Progenitor cell of endocrine pancreas (in vitro differentiated cells): ENCODE data around the gene DCUN1D2. TPM values are rescaled to one million over a fixed set of nuclear protein-coding genes. Genes with fewer than 3 reads are reported as not detected.

ENCODE experiments used
- DNase-seq: peaks from one replicate; pipeline ENCODE4 v3.0.0; 2021; ENCODE audit warnings: low spot score; ENCODE audit not compliant: unreplicated experiment
- H3K27ac Mint-ChIP-seq: 2 replicates; pipeline ENCODE4 v1.8.0; 2021; ENCODE audit warnings: mild to moderate bottlenecking, moderate library complexity, mixed read lengths
- H3K27me3 Mint-ChIP-seq: 2 replicates; pipeline ENCODE4 v1.8.0; 2021; ENCODE audit warnings: mixed read lengths
- H3K36me3 Mint-ChIP-seq: 2 replicates; pipeline ENCODE4 v1.8.0; 2022; ENCODE audit warnings: mixed read lengths; ENCODE audit not compliant: insufficient read depth
- H3K4me1 Mint-ChIP-seq: 2 replicates; pipeline ENCODE4 v1.8.0; 2021; ENCODE audit warnings: low read depth, mixed read lengths
- H3K4me3 Mint-ChIP-seq: 2 replicates; pipeline ENCODE4 v1.8.0; 2021; ENCODE audit warnings: low read depth, mild to moderate bottlenecking, moderate library complexity, mixed read lengths
- H3K9me3 Mint-ChIP-seq: 2 replicates; pipeline ENCODE4 v1.8.0; 2021; ENCODE audit warnings: low read depth, mixed read lengths
- total RNA-seq: library from RNA; stranded (reverse); gene quantifications from 2 replicates; pipeline ENCODE4 v1.2.1, GENCODE V29; 2021
- TF ChIP-seq, protein P1 (sequence below): fragments of 200-600 bp; sonication (generic); IDR thresholded peaks from one replicate; pipeline ENCODE4 v1.5.0; 2021; ENCODE audit warnings: antibody characterized with exemption, mild to moderate bottlenecking; ENCODE audit not compliant: unreplicated experiment

DCUN1D2 gene
- total RNA-seq, 1 donor from 2014 or later: 51.2 TPM

DNA sequence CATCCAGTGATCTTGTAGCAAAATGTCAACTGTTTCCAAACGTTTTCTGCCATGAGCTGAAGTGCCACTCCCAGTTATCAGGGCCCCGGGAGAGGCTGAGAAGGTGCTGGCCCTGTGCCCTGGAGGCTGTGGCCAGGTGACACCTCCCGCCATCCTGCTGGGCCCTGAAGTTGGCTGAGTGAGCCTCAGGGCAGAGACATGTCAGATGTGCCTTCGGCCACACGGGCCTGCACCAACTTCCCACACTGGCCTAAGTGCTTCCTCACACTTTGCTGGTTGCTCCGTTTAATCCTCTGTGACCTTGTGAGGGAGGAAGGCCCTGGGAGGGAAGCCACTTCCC is 42.0 kb downstream of the DCUN1D2 start:
- H3K36me3 Mint-ChIP-seq: peaks cover 14% of the 10 kb centered on the region
- H3K4me1 Mint-ChIP-seq: peaks cover 1% of the 10 kb centered on the region
- TF ChIP-seq, protein P1, sequence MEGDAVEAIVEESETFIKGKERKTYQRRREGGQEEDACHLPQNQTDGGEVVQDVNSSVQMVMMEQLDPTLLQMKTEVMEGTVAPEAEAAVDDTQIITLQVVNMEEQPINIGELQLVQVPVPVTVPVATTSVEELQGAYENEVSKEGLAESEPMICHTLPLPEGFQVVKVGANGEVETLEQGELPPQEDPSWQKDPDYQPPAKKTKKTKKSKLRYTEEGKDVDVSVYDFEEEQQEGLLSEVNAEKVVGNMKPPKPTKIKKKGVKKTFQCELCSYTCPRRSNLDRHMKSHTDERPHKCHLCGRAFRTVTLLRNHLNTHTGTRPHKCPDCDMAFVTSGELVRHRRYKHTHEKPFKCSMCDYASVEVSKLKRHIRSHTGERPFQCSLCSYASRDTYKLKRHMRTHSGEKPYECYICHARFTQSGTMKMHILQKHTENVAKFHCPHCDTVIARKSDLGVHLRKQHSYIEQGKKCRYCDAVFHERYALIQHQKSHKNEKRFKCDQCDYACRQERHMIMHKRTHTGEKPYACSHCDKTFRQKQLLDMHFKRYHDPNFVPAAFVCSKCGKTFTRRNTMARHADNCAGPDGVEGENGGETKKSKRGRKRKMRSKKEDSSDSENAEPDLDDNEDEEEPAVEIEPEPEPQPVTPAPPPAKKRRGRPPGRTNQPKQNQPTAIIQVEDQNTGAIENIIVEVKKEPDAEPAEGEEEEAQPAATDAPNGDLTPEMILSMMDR: no peak
- no peaks in the 10 kb centered on the region for H3K27me3 Mint-ChIP-seq
- no peaks in the 10 kb centered on the region for H3K9me3 Mint-ChIP-seq
- DNase-seq: no peak
- H3K4me3 Mint-ChIP-seq: no peak overlapping the region
- no peak overlapping the region for H3K27ac Mint-ChIP-seq

DNA sequence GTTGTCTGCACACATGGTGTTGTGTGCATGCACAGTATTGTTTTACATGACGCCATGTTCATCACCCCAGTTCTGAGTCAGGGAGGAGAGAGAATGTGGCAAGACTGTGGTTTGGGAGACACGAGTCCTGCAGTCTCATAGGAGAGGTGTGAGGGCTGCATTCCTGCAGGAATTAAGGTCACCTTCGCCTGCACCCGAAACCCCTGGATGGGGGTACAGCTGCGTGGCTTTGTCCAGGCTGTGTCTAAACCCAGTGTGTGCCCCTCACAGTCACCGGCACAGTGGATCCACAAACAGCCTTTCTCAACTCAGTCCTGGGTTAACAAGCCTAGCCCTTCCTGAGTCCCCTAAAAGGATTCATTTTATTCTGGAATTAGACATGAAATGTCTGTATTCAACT is 42.9 kb downstream of the DCUN1D2 start:
- Mint-ChIP-seq H3K4me1 (peaks cover 5% of the 10 kb centered on the region), H3K27ac (no peak overlapping the region), H3K9me3 (peaks cover 2% of the 10 kb centered on the region), H3K27me3 (no peaks in the 10 kb centered on the region), H3K36me3 (peaks cover 18% of the 10 kb centered on the region), H3K4me3 (no peak overlapping the region)
- TF ChIP-seq, protein P1: no peak
- DNase-seq: no peak

DNA sequence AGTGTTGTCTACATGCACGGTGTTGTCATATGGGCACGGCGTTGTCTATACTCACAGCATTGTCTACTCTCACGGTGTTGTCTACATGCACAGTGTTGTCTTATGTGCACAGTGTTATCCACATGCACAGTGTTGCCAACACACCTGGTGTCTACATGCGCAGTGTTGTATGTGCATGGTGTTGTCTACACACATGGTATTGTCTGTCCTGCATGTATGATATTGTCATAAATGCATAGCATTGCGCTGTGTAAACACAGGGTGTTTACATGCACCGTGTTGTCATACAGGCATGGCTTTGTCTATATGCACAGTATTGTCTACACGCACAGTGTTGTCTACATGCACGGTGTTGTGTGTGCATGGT is 44.0 kb downstream of the DCUN1D2 start:
- Mint-ChIP-seq H3K27me3 (no peaks in the 10 kb centered on the region), H3K4me3 (no peak overlapping the region), H3K27ac (no peak overlapping the region), H3K36me3 (peaks cover 25% of the 10 kb centered on the region), H3K9me3 (peaks cover 3% of the 10 kb centered on the region), H3K4me1 (peaks cover 5% of the 10 kb centered on the region)
- TF ChIP-seq, protein P1: no peak
- DNase-seq: no peak

DNA sequence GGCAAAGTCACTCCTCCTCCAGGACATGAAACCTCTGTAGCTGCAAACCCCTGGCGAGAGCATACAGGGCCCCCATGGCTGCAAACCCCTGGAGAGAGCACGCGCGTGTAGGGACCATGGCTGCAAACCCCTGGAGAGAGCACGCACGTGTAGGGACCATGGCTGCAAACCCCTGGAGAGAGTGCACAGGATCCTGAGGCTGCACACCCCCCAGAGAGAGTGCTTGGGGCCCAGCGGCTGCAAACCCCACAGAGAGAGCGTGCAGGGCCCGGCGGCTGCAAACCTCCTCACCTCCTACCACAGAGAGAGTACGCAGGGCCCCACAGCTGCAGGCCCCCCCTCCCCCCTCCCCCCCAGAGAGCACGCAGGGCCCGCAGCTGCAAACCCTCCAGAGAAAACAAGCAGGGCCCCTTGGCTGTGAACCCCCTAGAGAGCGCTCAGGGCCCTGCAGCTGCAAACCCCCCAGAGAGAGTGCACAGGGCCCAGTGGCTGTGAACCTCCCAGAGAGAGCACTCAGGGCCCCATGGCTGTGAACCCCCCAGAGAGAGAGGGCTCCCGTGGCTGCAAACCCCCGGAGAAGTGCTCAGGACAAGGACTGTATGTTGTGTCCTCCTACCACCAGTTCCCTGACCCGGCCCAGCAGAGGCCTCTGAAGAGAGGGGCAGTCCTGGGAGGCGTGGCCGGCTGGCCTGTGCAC is 44.6 kb downstream of the DCUN1D2 start:
- no peak for DNase-seq

DNA sequence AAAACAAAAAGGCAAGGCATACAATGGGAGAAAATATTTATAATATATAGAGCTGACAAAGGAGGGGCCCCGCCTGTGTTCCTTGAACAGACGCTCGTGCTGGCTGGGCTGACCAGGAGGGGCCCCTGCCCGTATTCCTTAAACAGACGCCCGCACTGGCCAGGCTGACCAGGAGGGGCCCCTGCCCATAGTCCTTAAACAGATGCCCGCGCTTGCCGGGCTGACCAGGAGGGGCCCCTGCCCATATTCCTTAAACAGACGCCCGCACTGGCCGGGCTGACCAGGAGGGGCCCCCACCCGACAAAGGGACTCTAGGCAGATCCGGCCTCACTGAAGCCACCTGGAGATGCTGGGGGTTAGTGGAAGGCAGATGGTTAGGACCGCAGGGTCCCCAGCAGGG is 46.5 kb downstream of the DCUN1D2 start:
- TF ChIP-seq, protein P1: no peak
- peaks cover 24% of the 10 kb centered on the region for H3K36me3 Mint-ChIP-seq
- no peak for DNase-seq
- H3K4me1 Mint-ChIP-seq: peaks cover 3% of the 10 kb centered on the region
- no peak overlapping the region for H3K27ac Mint-ChIP-seq
- no peaks in the 10 kb centered on the region for H3K27me3 Mint-ChIP-seq
- H3K4me3 Mint-ChIP-seq: no peak overlapping the region
- H3K9me3 Mint-ChIP-seq: peaks cover 3% of the 10 kb centered on the region

More for the DNA sequence above, 44.6 kb downstream of the DCUN1D2 start:
- Mint-ChIP-seq H3K4me1 (peaks cover 5% of the 10 kb centered on the region), H3K27ac (no peak overlapping the region), H3K9me3 (peaks cover 3% of the 10 kb centered on the region), H3K36me3 (peaks cover 24% of the 10 kb centered on the region), H3K4me3 (no peak overlapping the region), H3K27me3 (no peaks in the 10 kb centered on the region)
- TF ChIP-seq, protein P1: no peak
